Subcutaneous adipose tissue (tissue), 4 donors: Measurements from ENCODE around the gene MBLAC1. TPM values are rescaled to one million over a fixed set of nuclear protein-coding genes. Genes with fewer than 3 reads are reported as not detected.

Source experiments
- CTCF ChIP-seq: fragments of 450-650 bp; IDR thresholded peaks from one replicate; pipeline ENCODE4 v1.5.1; 2016; ENCODE audit warnings: low read depth, mild to moderate bottlenecking, control low read depth, antibody characterized with exemption, moderate library complexity
- total RNA-seq, 4 donors: library from RNA; depleted of rRNA; stranded (reverse); fragments of >200 nt; gene quantifications; one replicate each; pipeline ENCODE4 v1.1.0, GENCODE V29; 2016

MBLAC1 gene
- total RNA-seq, 4 donors from 2014 or later, result 0.66 to 2.7 (median 2.3) TPM

GRCh38 chr7:100099452-100099851, 27.3 kb upstream of the MBLAC1 start:
- no peak for TF ChIP-seq CTCF

- TF ChIP-seq CTCF, result no peak
These were observed 26.2 kb upstream of the MBLAC1 start for GRCh38 chr7:100100420-100101015.

- no peak for TF ChIP-seq CTCF
These were observed 25.5 kb upstream of the MBLAC1 start, which contains the start of the genes AP4M1 and MCM7 for GRCh38 chr7:100101016-100101862. AP4M1 (plus strand) TSS chr7:100101643; CDS start chr7:100101715, 72 bp downstream. MCM7 (minus strand) TSS chr7:100101397; CDS start chr7:100101294, 103 bp downstream.

GRCh38 chr7:100102950-100103840, 23.6 kb upstream of the MBLAC1 start:
- TF ChIP-seq CTCF, result no peak

- no peak for TF ChIP-seq CTCF
These were observed 21.2 kb upstream of the MBLAC1 start for GRCh38 chr7:100105534-100105933.

GRCh38 chr7:100106633-100107032, 20.1 kb upstream of the MBLAC1 start:
- TF ChIP-seq CTCF, result no peak
